Inferior parietal cortex (tissue), 1 donor: ENCODE data around the gene TNFRSF25.

Experiments used
- DNase-seq: peaks from one replicate; pipeline ENCODE4 v3.0.0-alpha.2; 2016; ENCODE audit errors: extremely low spot score

TNFRSF25 gene

DNA sequence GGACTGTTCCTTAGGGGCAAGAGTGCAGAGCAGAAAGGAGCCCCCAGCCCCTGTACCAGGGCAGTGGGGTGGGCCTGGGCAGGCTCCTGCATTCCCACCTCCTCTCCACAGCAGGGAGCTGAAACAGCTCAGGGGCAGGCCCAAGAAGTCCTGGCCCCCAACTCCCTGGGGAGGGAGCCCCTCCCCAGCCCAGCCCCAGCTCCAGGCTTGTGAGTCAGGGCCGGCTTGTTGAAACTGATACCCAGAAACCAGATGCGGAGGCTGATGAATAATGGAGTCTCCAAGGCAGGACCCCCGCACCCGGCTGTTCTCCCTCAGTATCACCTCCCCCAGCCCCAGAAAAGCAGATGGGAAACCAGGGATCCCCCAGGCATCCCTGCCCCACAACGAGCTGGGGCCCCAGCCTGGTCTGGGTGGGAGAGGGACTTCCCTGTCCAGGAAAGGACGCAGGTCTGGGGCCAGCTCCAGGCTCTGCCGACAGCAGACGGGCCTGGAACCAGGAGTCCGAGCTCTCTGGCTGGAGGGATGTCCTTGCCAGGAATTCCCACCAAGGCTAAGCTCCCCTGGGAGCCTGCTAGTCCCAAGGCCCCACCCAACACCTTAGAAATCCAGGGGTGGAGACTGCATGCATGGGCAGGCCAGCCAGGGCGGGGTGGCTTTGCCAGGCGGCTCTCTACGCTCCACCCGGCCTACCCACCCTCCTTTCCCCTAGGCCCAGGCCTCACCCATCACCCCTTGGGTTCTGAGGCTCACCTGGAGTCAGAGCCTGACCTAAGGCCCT lies 22.8 kb upstream of the TNFRSF25 start:
- DNase-seq, result no peak

DNA sequence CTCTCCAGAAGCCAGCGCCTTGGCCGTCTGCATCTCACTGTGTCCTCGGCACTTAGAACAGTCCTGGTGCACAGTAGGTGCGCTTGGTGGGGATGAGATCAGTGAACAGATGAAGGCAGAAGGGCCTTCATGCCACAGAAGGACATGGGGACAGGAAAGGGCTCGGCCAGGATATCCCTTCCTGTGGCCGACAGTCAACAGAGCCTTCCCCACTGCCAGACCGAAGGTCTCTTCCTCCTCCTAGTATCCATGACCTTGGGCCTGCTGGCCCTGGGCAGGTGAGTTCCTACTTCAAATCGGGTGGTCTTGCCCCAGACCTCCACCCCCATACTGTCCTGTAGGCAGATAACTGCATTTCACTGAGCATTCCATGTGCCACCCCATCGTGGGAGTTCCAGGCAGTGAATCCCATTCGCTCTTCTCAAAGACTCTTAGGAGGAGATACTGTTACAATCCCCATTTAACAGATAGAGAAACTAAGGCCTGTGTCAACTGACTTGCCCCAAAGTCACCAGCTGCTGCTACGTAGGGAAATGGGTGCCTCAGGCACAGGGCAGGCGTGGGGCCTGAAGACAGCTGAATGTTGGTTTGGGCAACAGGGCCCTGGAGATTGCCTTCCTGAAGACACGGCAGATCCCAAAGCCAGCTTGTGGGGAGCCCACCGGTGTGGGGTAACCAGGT lies 22.0 kb upstream of the TNFRSF25 start:
- no peak for DNase-seq

DNA sequence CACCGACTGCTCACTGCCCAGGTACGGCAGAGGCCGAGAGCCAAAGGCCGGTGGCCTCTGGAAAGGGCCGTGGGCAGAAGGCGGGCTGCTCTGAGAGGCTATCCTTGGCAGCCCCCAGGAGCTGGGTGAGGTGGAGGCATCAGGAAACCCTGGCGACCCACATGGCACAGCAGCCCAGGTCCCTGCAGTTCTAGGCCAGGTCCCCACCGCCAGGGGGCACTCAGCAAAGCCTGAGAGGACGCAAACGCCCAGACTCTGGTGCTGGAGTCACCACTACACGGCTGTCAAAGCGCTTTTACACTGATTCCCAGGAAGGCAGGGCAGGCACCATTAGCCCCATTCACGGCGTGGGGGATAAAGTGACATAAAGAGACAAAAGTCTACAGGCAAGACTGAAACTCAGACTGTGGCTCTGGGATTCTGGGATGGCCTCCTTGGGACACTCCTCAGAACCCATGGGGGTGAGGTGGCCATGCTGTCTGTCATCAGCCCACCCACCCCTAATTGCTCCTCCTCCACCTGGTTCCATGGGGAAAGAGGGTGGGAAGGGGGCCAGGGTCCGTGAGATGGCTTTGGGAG lies 20.5 kb upstream of the TNFRSF25 start:
- peak; percentile 83 for DNase-seq

- DNase-seq, result no peak
Observed at GRCh38 chr1:6485168-6486101, 19.5 kb upstream of the TNFRSF25 start.

DNA sequence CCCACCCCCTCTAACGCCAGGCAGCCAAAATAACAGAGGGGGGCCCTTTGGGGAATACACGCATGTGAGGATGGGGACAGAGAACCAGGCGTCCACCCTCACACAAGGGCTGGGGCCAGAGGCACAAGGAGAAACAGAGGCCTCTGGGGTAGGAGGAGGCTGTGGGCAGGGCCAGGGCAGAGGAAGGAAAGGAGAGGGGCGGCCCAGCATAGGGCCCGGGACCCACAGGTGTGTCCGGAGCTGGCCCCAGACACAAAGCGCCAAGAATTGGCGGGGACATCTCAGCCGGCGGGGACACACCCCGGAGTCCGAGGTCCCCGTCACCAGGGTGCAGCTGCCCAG lies 18.8 kb upstream of the TNFRSF25 start:
- no peak for DNase-seq

GRCh38 chr1:6483761-6484117 lies 17.8 kb upstream of the TNFRSF25 start:
- DNase-seq, result no peak

DNA sequence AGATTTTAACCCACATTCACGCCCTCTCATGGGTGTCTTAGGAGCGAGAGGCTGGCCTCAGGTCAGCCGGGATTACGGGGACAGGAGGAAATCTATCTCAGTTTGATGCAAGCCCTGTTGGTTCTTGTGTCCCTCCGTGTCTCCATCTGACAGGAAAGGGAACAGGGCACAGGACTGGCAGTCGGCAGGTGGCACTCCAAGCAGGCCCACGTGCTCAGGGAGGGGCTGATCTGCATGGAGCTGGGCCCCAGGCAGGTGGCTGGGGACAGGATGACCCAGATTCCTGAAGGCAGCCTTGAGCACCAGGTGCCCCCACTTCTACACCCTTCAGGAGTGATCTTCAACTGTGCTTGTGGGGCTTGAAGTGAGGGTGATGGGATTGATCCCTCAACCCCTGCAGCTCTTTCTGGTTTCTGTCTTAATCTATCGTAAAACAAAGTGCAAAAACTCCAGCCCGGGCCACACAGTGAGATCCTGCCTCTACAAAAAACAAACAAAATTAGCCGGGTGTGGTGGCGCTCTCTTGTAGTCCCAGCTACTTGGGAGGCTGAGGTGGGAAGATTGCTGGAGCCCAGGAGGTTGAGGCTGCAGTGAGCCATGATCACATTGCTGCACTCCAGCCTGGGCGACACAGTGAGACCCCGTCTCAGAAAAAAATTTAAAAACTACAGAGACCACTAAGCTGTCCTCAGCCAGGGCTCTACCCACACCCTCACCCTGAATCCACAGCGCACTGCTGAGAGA lies 17.2 kb upstream of the TNFRSF25 start:
- no peak for DNase-seq

DNA sequence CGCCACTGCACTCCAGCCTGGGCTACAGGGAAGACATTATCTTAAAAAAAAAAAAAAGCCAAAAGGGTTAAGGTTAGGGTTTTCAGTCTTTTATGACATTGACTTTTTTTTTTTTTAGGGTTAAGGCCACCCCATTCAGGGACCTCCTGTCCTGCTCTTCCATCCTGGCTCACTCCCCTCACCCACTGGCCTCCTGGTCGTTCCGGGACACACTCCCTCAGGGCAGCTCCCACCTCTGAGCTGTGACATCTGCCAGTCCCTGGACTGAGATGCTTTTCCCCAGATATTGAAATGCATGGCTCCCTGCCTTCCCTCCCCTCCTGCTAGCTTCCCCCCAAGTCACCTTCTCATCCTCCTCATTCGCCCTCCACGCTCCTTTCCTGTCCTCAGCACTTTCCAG lies 15.8 kb upstream of the TNFRSF25 start:
- no peak for DNase-seq

- no peak for DNase-seq
Observed at GRCh38 chr1:6477039-6477820, 11.3 kb upstream of the TNFRSF25 start.

DNA sequence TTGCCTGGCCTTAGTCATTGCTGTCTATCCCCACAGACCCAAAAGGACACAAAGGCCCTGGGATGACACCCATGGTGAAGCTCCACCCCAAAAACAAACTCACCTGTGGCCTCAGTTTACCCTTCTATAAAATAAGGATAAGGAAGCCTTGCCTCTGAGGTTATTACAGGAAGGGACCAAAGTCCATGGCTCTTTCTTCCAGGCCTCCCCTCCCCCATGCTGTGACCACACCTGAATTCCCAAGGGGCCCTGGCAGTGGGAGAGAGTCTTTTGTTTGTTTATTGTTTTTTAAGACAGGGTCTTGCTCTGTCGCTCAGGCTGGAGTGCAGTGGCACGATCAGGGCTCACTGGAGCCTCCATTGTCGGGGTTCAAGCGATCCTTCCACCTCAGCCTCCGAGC lies 10.5 kb upstream of the TNFRSF25 start:
- DNase-seq, result no peak

- DNase-seq, result peak; percentile 60
Observed at GRCh38 chr1:6475381-6476133, 9.6 kb upstream of the TNFRSF25 start.

GRCh38 chr1:6474815-6475282 lies 8.9 kb upstream of the TNFRSF25 start:
- no peak for DNase-seq

DNA sequence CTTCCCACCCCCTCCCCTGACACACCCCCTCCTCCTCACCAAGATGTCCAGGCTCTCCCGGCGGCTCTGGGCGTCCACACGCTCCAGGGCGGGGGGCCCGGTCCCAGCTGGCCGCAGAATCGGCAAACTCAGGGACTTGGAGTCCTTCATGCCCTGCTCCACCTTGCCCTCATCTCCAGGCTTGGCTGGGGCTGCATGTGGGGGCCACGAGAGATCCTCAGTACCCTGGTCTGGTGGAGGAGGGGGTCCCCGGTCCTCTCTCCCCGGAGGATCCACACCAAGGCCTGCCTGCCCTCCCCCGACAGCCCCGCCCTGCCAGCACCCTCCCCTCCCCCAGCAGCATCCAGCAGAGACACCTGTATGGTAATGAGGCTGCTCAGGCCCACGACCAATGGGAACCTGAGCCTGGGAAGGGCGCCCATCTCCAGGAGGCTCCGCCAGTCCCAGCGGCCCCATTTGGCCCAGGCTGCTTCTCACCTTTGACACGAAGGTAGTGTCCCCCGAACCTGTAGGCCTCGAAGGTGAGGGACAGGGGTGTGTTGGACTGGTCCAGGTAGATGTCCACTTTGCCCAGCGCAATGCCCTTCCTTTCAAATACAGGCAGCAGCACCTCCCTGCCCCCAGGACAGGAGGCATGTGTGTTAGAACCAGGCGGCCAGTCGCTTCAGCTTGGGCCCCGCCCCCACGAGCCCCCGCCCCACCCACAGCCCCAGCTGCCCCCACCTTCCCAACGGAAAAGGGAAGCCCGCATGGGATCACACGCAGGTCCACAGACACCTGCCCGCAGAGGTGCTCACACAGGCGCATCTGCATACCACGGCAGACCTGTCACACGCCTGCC lies 8.2 kb upstream of the TNFRSF25 start:
- no peak for DNase-seq

DNA sequence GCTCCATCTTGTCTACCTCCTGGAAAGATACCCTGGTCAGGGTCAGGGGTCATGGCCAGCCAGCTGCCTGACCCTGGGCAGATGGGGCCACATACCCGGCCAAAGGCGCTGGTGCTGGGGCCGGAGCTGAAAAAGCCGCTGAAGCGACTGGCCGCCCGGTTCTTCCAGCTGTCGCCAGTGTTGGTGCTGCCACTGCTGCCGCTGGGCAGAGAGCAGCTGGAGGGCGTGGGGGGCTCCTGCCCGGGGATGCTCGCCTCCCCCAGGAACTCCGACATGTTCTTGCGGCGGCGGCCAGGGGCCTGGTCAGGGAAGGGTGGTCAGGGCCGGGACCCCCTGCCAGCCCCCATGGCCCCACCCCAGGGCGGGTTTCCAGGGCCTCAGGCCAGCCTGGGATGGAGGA lies 7.2 kb upstream of the TNFRSF25 start:
- DNase-seq, result no peak

- no peak for DNase-seq
Observed at GRCh38 chr1:6472391-6472790, 6.4 kb upstream of the TNFRSF25 start.

- DNase-seq, result no peak
Observed at GRCh38 chr1:6471970-6472368, 6.0 kb upstream of the TNFRSF25 start.

DNA sequence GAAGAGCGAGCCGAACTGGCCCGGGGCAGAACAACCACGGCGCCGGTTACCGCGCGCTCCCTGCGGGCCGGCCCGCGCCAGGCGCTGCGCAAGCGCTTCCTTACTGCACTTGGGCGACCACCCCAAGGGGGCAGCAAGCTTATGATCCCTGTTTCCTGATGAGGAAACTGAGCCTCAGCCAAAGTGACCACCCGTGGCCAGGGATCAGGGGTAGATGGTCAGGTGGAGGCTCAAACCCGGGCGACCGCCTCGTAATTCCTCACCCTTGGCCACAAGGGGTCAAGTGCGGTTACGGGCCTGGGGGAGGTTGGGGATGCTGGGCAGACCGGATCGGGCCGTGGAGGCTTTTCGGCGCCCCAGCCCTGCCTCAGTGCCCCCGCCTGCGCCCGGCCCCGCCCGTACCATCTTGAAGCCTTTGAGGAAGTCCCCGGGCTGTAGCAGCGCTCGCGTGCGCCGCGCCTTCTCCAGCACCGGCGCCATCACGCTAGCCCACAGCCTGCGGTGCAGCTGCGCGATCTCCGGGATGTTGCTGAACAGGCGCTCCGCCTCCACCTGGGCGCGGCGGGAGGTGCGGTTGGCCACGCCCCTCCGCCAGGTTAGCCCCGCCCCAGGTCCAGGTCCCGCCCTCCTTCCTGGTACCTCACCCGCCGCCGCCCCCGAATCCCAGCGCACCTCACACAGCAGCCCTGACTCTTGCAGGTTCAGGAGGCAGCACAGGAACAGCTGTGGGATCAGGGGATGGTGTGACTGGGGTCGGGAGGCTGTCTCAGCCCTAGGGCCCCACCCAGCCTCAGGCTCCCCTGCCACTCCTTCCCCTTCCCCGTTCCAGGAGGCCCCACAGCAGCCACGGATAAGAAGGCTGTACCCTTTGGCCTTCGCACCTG lies 5.4 kb upstream of the TNFRSF25 start:
- no peak for DNase-seq
